Glomerular visceral epithelial cell (primary cell): Measurements from ENCODE around the gene MBNL1.

Experiments used
- DNase-seq: peaks from one replicate; pipeline ENCODE4 v3.0.0-alpha.2; 2016; ENCODE audit errors: extremely low spot score

MBNL1 gene

GRCh38 chr3:152298393-152299248 is 29.9 kb downstream of the MBNL1 start:
- peak; percentile 87 for DNase-seq

- no peak for DNase-seq
Observed at GRCh38 chr3:152299249-152299976, 30.7 kb downstream of the MBNL1 start.

GRCh38 chr3:152300029-152300731 is 31.5 kb downstream of the MBNL1 start:
- no peak for DNase-seq

GRCh38 chr3:152301745-152302181 is 33.0 kb downstream of the MBNL1 start:
- DNase-seq: no peak

GRCh38 chr3:152302521-152303021 is 33.8 kb downstream of the MBNL1 start:
- DNase-seq: peak; percentile 48

- no peak for DNase-seq
Observed at GRCh38 chr3:152304160-152304559, 35.4 kb downstream of the MBNL1 start.

- DNase-seq: no peak
Observed at GRCh38 chr3:152305075-152305474, 36.3 kb downstream of the MBNL1 start.

GRCh38 chr3:152307829-152308474 is 39.2 kb downstream of the MBNL1 start:
- peak; percentile 74 for DNase-seq

GRCh38 chr3:152308475-152308844 is 39.7 kb downstream of the MBNL1 start:
- no peak for DNase-seq

GRCh38 chr3:152309031-152309430 is 40.3 kb downstream of the MBNL1 start:
- no peak for DNase-seq

GRCh38 chr3:152309535-152310307 is 41.0 kb downstream of the MBNL1 start:
- peak; percentile 24 for DNase-seq

- DNase-seq: no peak
Observed at GRCh38 chr3:152313430-152313829, 44.7 kb downstream of the MBNL1 start.

GRCh38 chr3:152313914-152314313 is 45.2 kb downstream of the MBNL1 start:
- no peak for DNase-seq

GRCh38 chr3:152314677-152315353 is 46.1 kb downstream of the MBNL1 start:
- no peak for DNase-seq

GRCh38 chr3:152315623-152316022 is 46.9 kb downstream of the MBNL1 start:
- DNase-seq: no peak

GRCh38 chr3:152316318-152316717 is 47.6 kb downstream of the MBNL1 start:
- DNase-seq: no peak

GRCh38 chr3:152317184-152317583 is 48.5 kb downstream of the MBNL1 start:
- DNase-seq: no peak

- DNase-seq: peak; percentile 33
Observed at GRCh38 chr3:152317956-152318355, 49.2 kb downstream of the MBNL1 start.

- no peak for DNase-seq
Observed at GRCh38 chr3:152318512-152318911, 49.8 kb downstream of the MBNL1 start.

- no peak for DNase-seq
Observed at GRCh38 chr3:152319256-152319655, 50.5 kb downstream of the MBNL1 start.
